BLaER1 (cell line): ENCODE measurements around the gene DNM1.

ENCODE experiments used
- H3K27ac ChIP-seq: shearing (Covaris generic); formaldehyde crosslinking; 2 replicates; pipeline ENCODE4 v1.8.1; 2022
- H3K27me3 ChIP-seq: shearing (Covaris generic); formaldehyde crosslinking; 2 replicates; pipeline ENCODE4 v1.8.1; 2022
- H3K36me3 ChIP-seq: shearing (Covaris generic); formaldehyde crosslinking; 2 replicates; pipeline ENCODE4 v1.8.1; 2022
- H3K4me1 ChIP-seq: shearing (Covaris generic); formaldehyde crosslinking; 2 replicates; pipeline ENCODE4 v1.8.1; 2022
- H3K4me2 ChIP-seq: shearing (Covaris generic); formaldehyde crosslinking; 2 replicates; pipeline ENCODE4 v1.8.1; 2022
- H3K4me3 ChIP-seq: shearing (Covaris generic); formaldehyde crosslinking; 2 replicates; pipeline ENCODE4 v1.8.1; 2022
- H3K9ac ChIP-seq: shearing (Covaris generic); formaldehyde crosslinking; 2 replicates; pipeline ENCODE4 v1.8.1; 2022
- H3K9me3 ChIP-seq: shearing (Covaris generic); formaldehyde crosslinking; 2 replicates; pipeline ENCODE4 v1.8.1; 2022
- H4K20me1 ChIP-seq: shearing (Covaris generic); formaldehyde crosslinking; 2 replicates; pipeline ENCODE4 v1.8.1; 2022
- Cebpa-rat ChIP-seq: shearing (Covaris generic); IDR thresholded peaks from 2 replicates; pipeline ENCODE4 v1.8.1; 2022

Gene DNM1

GRCh38 chr9:128243215-128244018 lies 40.2 kb downstream of the DNM1 start:
- Histone ChIP-seq H3K9me3 (no peaks in the 10 kb centered on the region), H4K20me1 (no peaks in the 10 kb centered on the region), H3K27ac (peak overlapping the region; percentile 37; the same call in 1 of the 2 replicates), H3K4me1 (peaks cover 52% of the 10 kb centered on the region), H3K36me3 (no peaks in the 10 kb centered on the region), H3K9ac (no peak overlapping the region), H3K4me3 (no peak overlapping the region), H3K4me2 (peak overlapping the region; percentile 89), H3K27me3 (no peaks in the 10 kb centered on the region)
- no peak for TF ChIP-seq Cebpa-rat

GRCh38 chr9:128244091-128244836 lies 41.1 kb downstream of the DNM1 start:
- Histone ChIP-seq H3K9ac (peak overlapping the region; percentile 63), H3K9me3 (no peaks in the 10 kb centered on the region), H3K27ac (peak overlapping the region; percentile 91), H3K4me3 (peak overlapping the region; percentile 45), H3K4me1 (peaks cover 52% of the 10 kb centered on the region), H4K20me1 (no peaks in the 10 kb centered on the region), H3K36me3 (no peaks in the 10 kb centered on the region), H3K27me3 (no peaks in the 10 kb centered on the region), H3K4me2 (peak overlapping the region; percentile 89)
- TF ChIP-seq Cebpa-rat, result no peak

GRCh38 chr9:128244837-128245231 lies 41.7 kb downstream of the DNM1 start:
- Histone ChIP-seq H3K4me3 (peak overlapping the region; percentile 45), H3K27ac (peak overlapping the region; percentile 91)

GRCh38 chr9:128245421-128246151 lies 42.4 kb downstream of the DNM1 start:
- Histone ChIP-seq H3K4me3 (no peak overlapping the region), H4K20me1 (no peaks in the 10 kb centered on the region), H3K4me2 (peak overlapping the region; percentile 89), H3K36me3 (no peaks in the 10 kb centered on the region), H3K4me1 (peaks cover 58% of the 10 kb centered on the region), H3K9ac (peak overlapping the region; percentile 69), H3K27me3 (no peaks in the 10 kb centered on the region), H3K27ac (peak overlapping the region; percentile 91), H3K9me3 (no peaks in the 10 kb centered on the region)
- no peak for TF ChIP-seq Cebpa-rat

More at GRCh38 chr9:128244837-128245231, 41.7 kb downstream of the DNM1 start:
- TF ChIP-seq Cebpa-rat, result no peak
- H3K4me2 ChIP-seq, result peak overlapping the region; percentile 89
- no peaks in the 10 kb centered on the region for H4K20me1 ChIP-seq
- peaks cover 54% of the 10 kb centered on the region for H3K4me1 ChIP-seq
- H3K9me3 ChIP-seq, result no peaks in the 10 kb centered on the region
- H3K36me3 ChIP-seq, result no peaks in the 10 kb centered on the region
- peak overlapping the region; percentile 69 for H3K9ac ChIP-seq
- H3K27me3 ChIP-seq, result no peaks in the 10 kb centered on the region

- peak overlapping the region; percentile 91 for H3K27ac ChIP-seq
- no peaks in the 10 kb centered on the region for H3K36me3 ChIP-seq
- H3K4me3 ChIP-seq, result no peak overlapping the region
- no peak for TF ChIP-seq Cebpa-rat
- H4K20me1 ChIP-seq, result no peaks in the 10 kb centered on the region
- H3K9me3 ChIP-seq, result no peaks in the 10 kb centered on the region
- H3K4me2 ChIP-seq, result peak overlapping the region; percentile 89
- peaks cover 5% of the 10 kb centered on the region; the same call in 1 of the 2 replicates for H3K27me3 ChIP-seq
- H3K9ac ChIP-seq, result peak overlapping the region; percentile 69
- peaks cover 58% of the 10 kb centered on the region for H3K4me1 ChIP-seq
These were observed 43.3 kb downstream of the DNM1 start for GRCh38 chr9:128246471-128246870.

- H3K9me3 ChIP-seq, result no peaks in the 10 kb centered on the region
- 0 out of 2 replicates have a peak overlapping the region, but pooled peaks have one; percentile 5 for H3K27ac ChIP-seq
- H3K36me3 ChIP-seq, result no peaks in the 10 kb centered on the region
- H3K9ac ChIP-seq, result no peak overlapping the region
- peaks cover 12% of the 10 kb centered on the region; the same call in 1 of the 2 replicates for H3K27me3 ChIP-seq
- H3K4me2 ChIP-seq, result no peak overlapping the region
- no peak overlapping the region for H3K4me3 ChIP-seq
- TF ChIP-seq Cebpa-rat, result no peak
- H4K20me1 ChIP-seq, result peaks cover 4% of the 10 kb centered on the region; the same call in 1 of the 2 replicates
- peaks cover 58% of the 10 kb centered on the region for H3K4me1 ChIP-seq
These were observed 44.1 kb downstream of the DNM1 start for GRCh38 chr9:128247226-128247803.

GRCh38 chr9:128249558-128249907 lies 46.4 kb downstream of the DNM1 start:
- no peak overlapping the region for H3K4me3 ChIP-seq
- H3K4me2 ChIP-seq, result no peak overlapping the region; the same call in 1 of the 2 replicates
- H3K27me3 ChIP-seq, result peaks cover 12% of the 10 kb centered on the region; the same call in 1 of the 2 replicates
- peaks cover 56% of the 10 kb centered on the region for H3K4me1 ChIP-seq
- H3K36me3 ChIP-seq, result 0 out of 2 replicates have a peak, but pooled peaks cover 10% of the 10 kb centered on the region
- H4K20me1 ChIP-seq, result peaks cover 18% of the 10 kb centered on the region; the same call in 1 of the 2 replicates
- H3K9me3 ChIP-seq, result no peaks in the 10 kb centered on the region
- no peak overlapping the region for H3K27ac ChIP-seq
- no peak overlapping the region for H3K9ac ChIP-seq
- no peak for TF ChIP-seq Cebpa-rat

- Histone ChIP-seq H3K4me2 (peak overlapping the region; percentile 100), H3K4me3 (peak overlapping the region; percentile 80), H4K20me1 (peaks cover 18% of the 10 kb centered on the region; the same call in 1 of the 2 replicates), H3K4me1 (peaks cover 53% of the 10 kb centered on the region), H3K27me3 (peaks cover 12% of the 10 kb centered on the region; the same call in 1 of the 2 replicates), H3K9me3 (no peaks in the 10 kb centered on the region), H3K27ac (peak overlapping the region; percentile 79), H3K9ac (peak overlapping the region; percentile 81), H3K36me3 (0 out of 2 replicates have a peak, but pooled peaks cover 13% of the 10 kb centered on the region)
- no peak for TF ChIP-seq Cebpa-rat
These were observed 47.0 kb downstream of the DNM1 start for GRCh38 chr9:128249908-128250838.
